Endothelial cell (in vitro differentiated cells): Measurements from ENCODE around the gene DIP2C. TPM values are rescaled to one million over a fixed set of nuclear protein-coding genes. Genes with fewer than 3 reads are reported as not detected.
"Not testable (repeated sequence)": the region's sequence is repeated elsewhere in the genome, so short reads cannot be mapped to it uniquely, and the experiment has no call there.

ENCODE experiments used
- DNase-seq: peaks from one replicate; pipeline ENCODE4 v3.0.0; 2021; ENCODE audit warnings: low spot score
- H3K27ac Mint-ChIP-seq: one replicate; pipeline ENCODE4 v1.8.0; 2021; ENCODE audit warnings: mixed read lengths, inconsistent platforms; ENCODE audit not compliant: unreplicated experiment
- H3K27me3 Mint-ChIP-seq: one replicate; pipeline ENCODE4 v1.8.0; 2021; ENCODE audit warnings: mild to moderate bottlenecking, moderate library complexity, mixed read lengths, inconsistent platforms; ENCODE audit not compliant: unreplicated experiment
- H3K36me3 Mint-ChIP-seq: one replicate; pipeline ENCODE4 v1.8.0; 2021; ENCODE audit warnings: mild to moderate bottlenecking, low read depth, mixed read lengths, inconsistent platforms; ENCODE audit not compliant: unreplicated experiment
- H3K4me1 Mint-ChIP-seq: one replicate; pipeline ENCODE4 v1.8.0; 2021; ENCODE audit warnings: mild to moderate bottlenecking, mixed read lengths, inconsistent platforms; ENCODE audit not compliant: unreplicated experiment
- H3K4me3 Mint-ChIP-seq: one replicate; pipeline ENCODE4 v1.8.0; 2021; ENCODE audit warnings: mild to moderate bottlenecking, mixed read lengths, inconsistent platforms; ENCODE audit not compliant: unreplicated experiment
- H3K9me3 Mint-ChIP-seq: one replicate; pipeline ENCODE4 v1.8.0; 2021; ENCODE audit warnings: mixed read lengths, inconsistent platforms; ENCODE audit not compliant: unreplicated experiment
- CTCF ChIP-seq: fragments of 200-600 bp; sonication (generic); IDR thresholded peaks from one replicate; pipeline ENCODE4 v1.5.0; 2021; ENCODE audit warnings: antibody characterized with exemption; ENCODE audit not compliant: unreplicated experiment
- total RNA-seq: library from RNA; stranded (reverse); fragmentation: NEBNext Ultra II Directional; extraction: Animal tissue kit (Norgen Biotek cat#: 25700); gene quantifications from one replicate; pipeline ENCODE4 v1.2.1, GENCODE V29; 2021; ENCODE audit not compliant: unreplicated experiment

DIP2C gene
- total RNA-seq, 1 donor from 2014 or later = 13.1 TPM

DNA sequence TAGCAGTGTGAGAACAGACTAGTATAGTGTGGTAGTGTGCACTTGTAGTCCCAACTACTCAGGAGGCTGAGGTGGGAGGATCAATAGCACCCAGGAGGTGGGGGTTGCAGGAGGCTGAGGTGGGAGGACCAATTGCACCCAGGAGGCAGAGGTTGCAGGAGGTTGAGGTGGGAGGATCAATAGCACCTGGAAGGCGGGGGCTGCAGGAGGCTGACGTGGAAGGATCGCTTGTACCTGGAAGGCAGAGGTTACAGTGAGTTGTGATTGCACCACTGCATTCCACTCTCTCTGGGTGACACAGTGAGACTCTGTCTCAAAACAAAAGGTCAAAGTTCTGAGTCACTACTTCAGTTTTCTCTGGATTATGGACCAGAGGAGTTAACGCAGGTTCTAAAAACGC lies 22.6 kb upstream of the DIP2C start:
- no peak for DNase-seq
- peaks cover 2% of the 10 kb centered on the region for H3K27me3 Mint-ChIP-seq
- no peak for TF ChIP-seq CTCF
- peaks cover 10% of the 10 kb centered on the region for H3K9me3 Mint-ChIP-seq
- H3K4me3 Mint-ChIP-seq = no peak overlapping the region
- H3K36me3 Mint-ChIP-seq = peaks cover 9% of the 10 kb centered on the region
- H3K4me1 Mint-ChIP-seq = peaks cover 4% of the 10 kb centered on the region
- no peak overlapping the region for H3K27ac Mint-ChIP-seq

- no peaks in the 10 kb centered on the region for H3K9me3 Mint-ChIP-seq
- no peak overlapping the region for H3K4me3 Mint-ChIP-seq
- H3K4me1 Mint-ChIP-seq = no peaks in the 10 kb centered on the region
- TF ChIP-seq CTCF = no peak
- DNase-seq = no peak
- H3K36me3 Mint-ChIP-seq = no peaks in the 10 kb centered on the region
- no peak overlapping the region for H3K27ac Mint-ChIP-seq
- peaks cover 1% of the 10 kb centered on the region for H3K27me3 Mint-ChIP-seq
Observed at GRCh38 chr10:707861-708260, 18.4 kb upstream of the DIP2C start.

- Mint-ChIP-seq H3K27ac (no peak overlapping the region), H3K4me3 (no peak overlapping the region), H3K27me3 (peaks cover 1% of the 10 kb centered on the region), H3K4me1 (no peaks in the 10 kb centered on the region), H3K9me3 (no peaks in the 10 kb centered on the region), H3K36me3 (no peaks in the 10 kb centered on the region)
- no peak for TF ChIP-seq CTCF
- DNase-seq = no peak
Observed at GRCh38 chr10:707456-707855, 18.0 kb upstream of the DIP2C start.

GRCh38 chr10:703118-703517 lies 13.7 kb upstream of the DIP2C start:
- no peak overlapping the region for H3K4me3 Mint-ChIP-seq
- H3K36me3 Mint-ChIP-seq = no peaks in the 10 kb centered on the region
- no peak for DNase-seq
- peaks cover 3% of the 10 kb centered on the region for H3K27me3 Mint-ChIP-seq
- no peaks in the 10 kb centered on the region for H3K4me1 Mint-ChIP-seq
- H3K27ac Mint-ChIP-seq = no peak overlapping the region
- no peaks in the 10 kb centered on the region for H3K9me3 Mint-ChIP-seq
- TF ChIP-seq CTCF = no peak

- H3K9me3 Mint-ChIP-seq, H3K27me3 Mint-ChIP-seq, H3K27ac Mint-ChIP-seq, H3K4me1 Mint-ChIP-seq, H3K4me3 Mint-ChIP-seq, H3K36me3 Mint-ChIP-seq, DNase-seq: not testable (repeated sequence)
Observed at GRCh38 chr10:700183-700582, 10.7 kb upstream of the DIP2C start.
